Measurements from ENCODE around the gene CTBP2.
"Not testable (repeated sequence)": the region's sequence is repeated elsewhere in the genome, so short reads cannot be mapped to it uniquely, and the experiment has no call there.

The CTBP2 gene

DNA sequence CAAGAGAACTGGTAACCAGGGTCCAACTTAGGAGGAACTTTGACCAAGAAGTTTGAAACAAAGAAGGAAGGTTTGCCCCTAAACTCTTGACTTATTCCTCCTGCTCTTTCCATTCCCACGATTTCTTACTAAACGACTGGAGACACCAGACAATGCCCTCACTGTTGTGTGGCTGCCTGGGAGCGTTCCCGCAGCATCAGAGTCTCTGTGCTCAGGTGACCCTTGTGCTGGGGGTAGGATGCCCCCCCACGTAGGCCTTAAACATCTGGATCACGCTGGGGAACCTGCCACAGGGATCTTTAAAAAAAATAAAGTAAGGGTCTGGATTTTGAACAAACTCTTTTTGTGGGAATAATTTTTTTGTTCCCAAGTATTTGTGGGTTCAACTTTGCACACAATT, 30.1 kb upstream of the CTBP2 start:
- Mint-ChIP-seq H3K36me3 (ENCODE audit: low read depth) (no peaks in the 10 kb centered on the region), H3K9me3 (peaks cover under 1% of the 10 kb centered on the region), H3K4me1 (peaks cover 13% of the 10 kb centered on the region), H3K27ac (no peak overlapping the region), H3K4me3 (no peak overlapping the region), H3K27me3 (ENCODE audit: low read depth, poor library complexity) (peaks cover 3% of the 10 kb centered on the region)
- TF ChIP-seq, protein P1, sequence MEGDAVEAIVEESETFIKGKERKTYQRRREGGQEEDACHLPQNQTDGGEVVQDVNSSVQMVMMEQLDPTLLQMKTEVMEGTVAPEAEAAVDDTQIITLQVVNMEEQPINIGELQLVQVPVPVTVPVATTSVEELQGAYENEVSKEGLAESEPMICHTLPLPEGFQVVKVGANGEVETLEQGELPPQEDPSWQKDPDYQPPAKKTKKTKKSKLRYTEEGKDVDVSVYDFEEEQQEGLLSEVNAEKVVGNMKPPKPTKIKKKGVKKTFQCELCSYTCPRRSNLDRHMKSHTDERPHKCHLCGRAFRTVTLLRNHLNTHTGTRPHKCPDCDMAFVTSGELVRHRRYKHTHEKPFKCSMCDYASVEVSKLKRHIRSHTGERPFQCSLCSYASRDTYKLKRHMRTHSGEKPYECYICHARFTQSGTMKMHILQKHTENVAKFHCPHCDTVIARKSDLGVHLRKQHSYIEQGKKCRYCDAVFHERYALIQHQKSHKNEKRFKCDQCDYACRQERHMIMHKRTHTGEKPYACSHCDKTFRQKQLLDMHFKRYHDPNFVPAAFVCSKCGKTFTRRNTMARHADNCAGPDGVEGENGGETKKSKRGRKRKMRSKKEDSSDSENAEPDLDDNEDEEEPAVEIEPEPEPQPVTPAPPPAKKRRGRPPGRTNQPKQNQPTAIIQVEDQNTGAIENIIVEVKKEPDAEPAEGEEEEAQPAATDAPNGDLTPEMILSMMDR (IDR thresholded peaks at IDR 0.05), result no peak
- DNase-seq, result no peak

GRCh38 chr10:125189162-125189561, 28.8 kb upstream of the CTBP2 start:
- TF ChIP-seq, protein P1 (IDR thresholded peaks at IDR 0.05), result no peak
- Mint-ChIP-seq H3K27ac (no peak overlapping the region), H3K9me3 (peaks cover 3% of the 10 kb centered on the region), H3K4me3 (no peak overlapping the region), H3K4me1 (peaks cover 10% of the 10 kb centered on the region), H3K36me3 (ENCODE audit: low read depth) (no peaks in the 10 kb centered on the region), H3K27me3 (ENCODE audit: low read depth, poor library complexity) (no peaks in the 10 kb centered on the region)
- no peak for DNase-seq

DNA sequence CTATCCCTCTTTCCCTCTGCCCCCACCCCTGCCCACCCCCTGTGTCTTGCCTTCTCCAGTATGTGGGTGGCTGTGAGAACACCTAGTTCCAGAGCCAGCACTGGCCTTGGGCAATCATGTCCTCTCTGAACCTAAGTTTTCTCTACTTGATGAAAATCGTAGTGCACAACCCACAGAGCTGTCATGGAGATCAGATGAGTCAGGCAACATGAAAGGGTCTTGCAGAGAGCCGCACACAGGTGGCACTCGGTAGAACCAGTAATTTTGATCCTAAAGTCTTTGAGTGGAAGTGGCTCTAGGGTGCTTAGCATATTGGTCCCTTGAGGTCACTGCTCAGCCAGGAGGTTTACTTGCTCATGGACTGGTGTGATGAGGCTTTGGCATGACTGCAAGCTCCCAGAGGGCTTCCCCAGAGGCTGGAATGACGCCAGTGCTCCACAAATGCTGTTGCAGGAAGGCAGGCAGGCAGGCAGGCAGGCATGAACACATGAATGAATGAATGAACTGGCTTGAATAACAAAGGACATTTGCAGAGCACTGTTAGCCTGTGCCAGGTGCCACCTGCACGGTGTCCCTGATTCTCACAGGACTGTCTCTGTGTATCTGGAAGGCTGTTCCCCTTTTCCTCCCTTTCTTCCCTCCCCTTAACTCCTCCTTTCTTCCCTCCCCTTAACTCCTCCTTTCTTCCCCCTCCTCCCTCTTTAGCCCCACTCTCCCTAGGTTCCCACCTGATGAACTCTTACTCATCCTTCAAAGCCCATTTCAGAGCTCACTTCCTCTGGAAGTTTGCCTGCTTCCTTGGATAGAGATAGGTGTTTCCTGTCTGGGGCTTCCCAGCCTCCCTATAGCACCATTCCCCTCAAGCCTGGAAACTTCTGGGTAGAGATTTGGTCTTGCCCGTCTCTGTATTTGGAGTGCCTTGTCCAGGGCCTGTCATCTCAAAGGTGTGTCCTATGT, 27.2 kb upstream of the CTBP2 start:
- H3K27ac Mint-ChIP-seq, result no peak overlapping the region
- TF ChIP-seq, protein P1 (IDR thresholded peaks at IDR 0.05), result no peak
- H3K4me3 Mint-ChIP-seq, result no peak overlapping the region
- H3K9me3 Mint-ChIP-seq, result peaks cover 18% of the 10 kb centered on the region
- H3K36me3 Mint-ChIP-seq (ENCODE audit: low read depth), result no peaks in the 10 kb centered on the region
- H3K4me1 Mint-ChIP-seq, result peaks cover 5% of the 10 kb centered on the region
- DNase-seq, result no peak
- H3K27me3 Mint-ChIP-seq (ENCODE audit: low read depth, poor library complexity), result no peaks in the 10 kb centered on the region

- Mint-ChIP-seq H3K4me1 (peaks cover 5% of the 10 kb centered on the region), H3K9me3 (peaks cover 21% of the 10 kb centered on the region), H3K27ac (no peak overlapping the region), H3K4me3 (no peak overlapping the region), H3K36me3 (ENCODE audit: low read depth) (no peaks in the 10 kb centered on the region), H3K27me3 (ENCODE audit: low read depth, poor library complexity) (no peaks in the 10 kb centered on the region)
- TF ChIP-seq, protein P1 (IDR thresholded peaks at IDR 0.05), result no peak
- no peak for DNase-seq
Observed at GRCh38 chr10:125186431-125187170, 26.2 kb upstream of the CTBP2 start.

GRCh38 chr10:125179107-125179506, 18.7 kb upstream of the CTBP2 start:
- Mint-ChIP-seq H3K9me3 (peaks cover 36% of the 10 kb centered on the region), H3K27me3 (ENCODE audit: low read depth, poor library complexity) (peaks cover 20% of the 10 kb centered on the region)
- DNase-seq; H3K4me3 Mint-ChIP-seq; H3K27ac Mint-ChIP-seq; H3K4me1 Mint-ChIP-seq; H3K36me3 Mint-ChIP-seq (ENCODE audit: low read depth): not testable (repeated sequence)

Measured in nephron progenitor cell (in vitro differentiated cells).